ENCODE results near the gene SLC22A25. TPM values are rescaled to one million over a fixed set of nuclear protein-coding genes. Genes with fewer than 3 reads are reported as not detected.

Gene SLC22A25
- not detected in 2 replicates for total RNA-seq (2013; cell fraction: nucleolus; rRNA removed)
- total RNA-seq (2014; rRNA removed) (not detected in 2 replicates), total RNA-seq (2014; rRNA removed; fragmentation: Illumina TruSeq; extraction: Trizol) (not detected in 2 replicates), total RNA-seq (2021) (0.08 TPM in 1 of 2 replicates, not detected in the other), polyA plus RNA-seq (2011; rRNA removed) (not detected in 2 replicates), polyA plus RNA-seq (2014; fragmentation: Illumina TruSeq; extraction: Trizol) (not detected in 2 replicates), polyA plus RNA-seq (2014; fragmentation: Nextera tagmentation; extraction: Ambion mirVana) (not detected), polyA plus RNA-seq (2014; rRNA removed) (not detected in 2 replicates), polyA plus RNA-seq (2016; fragmentation: Nextera tagmentation; extraction: Ambion mirVana) (not detected), polyA minus RNA-seq (2011; rRNA and poly(A)+ RNA removed) (not detected in 2 replicates), Bru-seq, nascent RNA (percentile 1 among the genes with signal in this experiment), BruChase-seq, experiment 1, labeled RNA remaining after a 6-hour chase (not detected), BruChase-seq, experiment 2, labeled RNA remaining after a 2-hour chase (not detected)
- not detected for polyA plus RNA-seq (2011; ENCODE audit: low read depth)
- not detected in 2 replicates for polyA plus RNA-seq (2011; cell fraction: cytosol; rRNA removed)
- polyA plus RNA-seq (2011; cell fraction: nucleus; rRNA removed): not detected in 2 replicates
- not detected in 2 replicates for polyA plus RNA-seq (2012)
- polyA minus RNA-seq (2011; cell fraction: cytosol; rRNA and poly(A)+ RNA removed): not detected in 2 replicates
- polyA minus RNA-seq (2011; cell fraction: nucleus; rRNA and poly(A)+ RNA removed): not detected in 2 replicates
- long read RNA-seq, experiment 1: 0 reads
- long read RNA-seq, experiment 2, partial matches to known transcripts: 0 of 1 reads
- long read RNA-seq, experiment 2, other reads (novel, unspliced or antisense): 1 of 1 reads

- BruUV-seq (replicated peaks): no TSS peak
- FAIRE-seq (no peak), DNase-seq (ENCODE audit: low read depth, low spot score) (no peak), ATAC-seq (no peak)
- ChIA-PET SMC1A (ENCODE audit: uncharacterized antibody, unreplicated experiment) (no interaction called here), CTCF (no interaction called here), RAD21 (ENCODE audit: unreplicated experiment) (no interaction called here), POLR2A (no interaction called here)
- no peak for TF ChIP-seq EP300 (IDR thresholded peaks at IDR 0.05; ENCODE audit: borderline replicate concordance in 1 of 2, control insufficient read depth in 1 of 2, low read depth in 2 of 2, low read length in 2 of 2)
- no peak for TF ChIP-seq MEF2B (IDR thresholded peaks at IDR 0.05; ENCODE audit: partially characterized antibody, poor library complexity, severe bottlenecking)
- no peak for TF ChIP-seq CHD4 (IDR thresholded peaks at IDR 0.05)
- no peak for TF ChIP-seq CHD2 (IDR thresholded peaks at IDR 0.05; ENCODE audit: borderline replicate concordance, low read depth, low read length)
- no peak for TF ChIP-seq SIN3A (IDR thresholded peaks at IDR 0.05; ENCODE audit: low read depth, low read length)
- TF ChIP-seq CREM (IDR thresholded peaks at IDR 0.05; ENCODE audit: low read depth): no peak
- TF ChIP-seq MTA2 (IDR thresholded peaks at IDR 0.05; ENCODE audit: low read depth): no peak
- no peak for TF ChIP-seq ZNF24 (IDR thresholded peaks at IDR 0.05)
- TF ChIP-seq, protein P1, sequence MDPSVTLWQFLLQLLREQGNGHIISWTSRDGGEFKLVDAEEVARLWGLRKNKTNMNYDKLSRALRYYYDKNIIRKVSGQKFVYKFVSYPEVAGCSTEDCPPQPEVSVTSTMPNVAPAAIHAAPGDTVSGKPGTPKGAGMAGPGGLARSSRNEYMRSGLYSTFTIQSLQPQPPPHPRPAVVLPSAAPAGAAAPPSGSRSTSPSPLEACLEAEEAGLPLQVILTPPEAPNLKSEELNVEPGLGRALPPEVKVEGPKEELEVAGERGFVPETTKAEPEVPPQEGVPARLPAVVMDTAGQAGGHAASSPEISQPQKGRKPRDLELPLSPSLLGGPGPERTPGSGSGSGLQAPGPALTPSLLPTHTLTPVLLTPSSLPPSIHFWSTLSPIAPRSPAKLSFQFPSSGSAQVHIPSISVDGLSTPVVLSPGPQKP (IDR thresholded peaks at IDR 0.05; ENCODE audit: low read depth, low read length): no peak
- TF ChIP-seq EED (IDR thresholded peaks at IDR 0.05; ENCODE audit: low read depth): no peak
- no peak for TF ChIP-seq POLR2A (IDR thresholded peaks at IDR 0.05; ENCODE audit: low read depth, low read length)
- TF ChIP-seq ZNF207 (IDR thresholded peaks at IDR 0.05; ENCODE audit: borderline replicate concordance): no peak
- TF ChIP-seq SPI1 (IDR thresholded peaks at IDR 0.05; ENCODE audit: borderline replicate concordance, insufficient read depth, low read depth, low read length): no peak
- H3K4me2 ChIP-seq (ENCODE audit: control insufficient read depth, insufficient read depth): no peak within 1 kb of the TSS
- H3K36me3 ChIP-seq (ENCODE audit: control insufficient read depth in 2 of 2, insufficient read depth in 2 of 2, low read length in 1 of 2): no peaks in the 10 kb centered on the region
- H3K9me3 ChIP-seq (replicated peaks; ENCODE audit: control insufficient read depth, insufficient read depth, low read length): no peaks in the 10 kb centered on the region
- H3K27me3 ChIP-seq (replicated peaks in 1 of 2; ENCODE audit: control insufficient read depth in 2 of 2, insufficient read depth in 2 of 2, low read length in 1 of 2): no peaks in the 10 kb centered on the region
- intact Hi-C loops (cut with micrococcal nuclease; ENCODE audit: unreplicated experiment): no loop called here
- no peak within 1 kb of the TSS for H3K4me3 ChIP-seq
- no peaks in the 10 kb centered on the region for H4K20me1 ChIP-seq (ENCODE audit: control insufficient read depth, insufficient read depth)
- H3K9ac ChIP-seq (ENCODE audit: control insufficient read depth, insufficient read depth, low read length): no peak within 1 kb of the TSS
- no peak within 1 kb of the TSS for H2AFZ ChIP-seq (ENCODE audit: control insufficient read depth, low read depth, low read length)
- in situ Hi-C loops (cut with MboI): no loop called here
- no peak within 1 kb of the TSS for H3K27ac ChIP-seq (ENCODE audit: control insufficient read depth, insufficient read depth)
- WGBS (ENCODE audit: insufficient coverage, insufficient replicate concordance, low lambda C conversion rate, missing lambda C conversion rate): 17% methylated on average over 5 of the region's 5 CpGs
- H3K79me2 ChIP-seq (ENCODE audit: control insufficient read depth, insufficient read depth, low read length): no peaks in the 10 kb centered on the region
- no peaks in the 10 kb centered on the region for H3K4me1 ChIP-seq (ENCODE audit: control insufficient read depth, insufficient read depth, low read length)
These were observed at the start of gene SLC22A25 for GRCh38 chr11:63243533-63243932. Gene SLC22A25, minus strand, starts transcription at chr11:63243599. Its CDS starts 13,947 bp downstream, at chr11:63229652.

Measured in GM12878 (cell line).